GM15510 (cell line): Measurements from ENCODE around the gene APOBR.

Source experiments
- POLR2A ChIP-seq: IDR thresholded peaks from 3 replicates; pipeline ENCODE4 v1.6.1; 2011; ENCODE audit warnings: borderline replicate concordance; ENCODE audit not compliant: insufficient read length; ENCODE audit errors: extremely low read depth

The APOBR gene, protein sequence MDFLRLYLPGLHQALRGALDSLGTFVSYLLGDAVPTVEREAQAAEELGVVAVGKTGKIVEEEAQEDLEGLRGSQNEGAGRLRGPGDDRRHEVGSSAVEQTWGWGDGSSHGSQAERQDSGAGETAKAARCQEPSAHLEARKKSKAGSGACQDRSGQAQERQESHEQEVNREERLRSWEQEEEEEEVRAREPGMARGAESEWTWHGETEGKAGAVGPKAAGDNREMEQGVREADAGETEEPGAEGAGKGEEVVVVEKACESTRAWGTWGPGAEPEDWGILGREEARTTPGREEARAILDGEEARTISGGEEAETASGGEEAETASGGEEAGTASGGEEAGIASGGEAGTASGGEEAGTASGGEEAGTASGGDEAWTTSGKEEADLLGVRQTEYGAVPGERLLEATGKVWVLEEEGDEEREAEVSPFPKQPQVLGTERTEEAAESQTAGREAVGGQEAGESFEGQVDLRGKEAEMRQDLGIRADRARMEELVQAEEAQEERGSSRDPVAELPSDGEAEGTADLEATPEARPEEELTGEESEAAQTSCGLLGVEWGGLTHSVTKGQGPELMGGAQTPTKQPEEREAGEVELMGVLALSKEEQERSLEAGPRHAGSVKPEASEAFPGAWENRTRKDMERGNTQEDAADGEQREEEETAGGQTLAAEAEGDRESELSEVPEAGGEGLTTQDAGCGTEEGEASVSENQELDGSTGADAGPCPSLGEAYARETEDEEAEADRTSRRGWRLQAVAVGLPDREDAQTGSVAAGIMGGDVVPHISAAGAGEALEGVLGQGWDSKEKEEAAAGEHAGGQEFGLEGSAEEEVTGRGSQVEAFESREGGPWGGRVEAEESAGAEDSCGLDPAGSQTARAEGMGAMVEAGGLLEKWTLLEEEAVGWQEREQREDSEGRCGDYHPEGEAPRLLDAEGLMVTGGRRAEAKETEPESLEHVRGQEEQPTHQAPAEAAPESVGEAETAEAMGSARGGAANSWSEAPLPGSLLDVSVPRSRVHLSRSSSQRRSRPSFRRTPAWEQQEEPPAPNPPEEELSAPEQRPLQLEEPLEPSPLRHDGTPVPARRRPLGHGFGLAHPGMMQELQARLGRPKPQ

DNA sequence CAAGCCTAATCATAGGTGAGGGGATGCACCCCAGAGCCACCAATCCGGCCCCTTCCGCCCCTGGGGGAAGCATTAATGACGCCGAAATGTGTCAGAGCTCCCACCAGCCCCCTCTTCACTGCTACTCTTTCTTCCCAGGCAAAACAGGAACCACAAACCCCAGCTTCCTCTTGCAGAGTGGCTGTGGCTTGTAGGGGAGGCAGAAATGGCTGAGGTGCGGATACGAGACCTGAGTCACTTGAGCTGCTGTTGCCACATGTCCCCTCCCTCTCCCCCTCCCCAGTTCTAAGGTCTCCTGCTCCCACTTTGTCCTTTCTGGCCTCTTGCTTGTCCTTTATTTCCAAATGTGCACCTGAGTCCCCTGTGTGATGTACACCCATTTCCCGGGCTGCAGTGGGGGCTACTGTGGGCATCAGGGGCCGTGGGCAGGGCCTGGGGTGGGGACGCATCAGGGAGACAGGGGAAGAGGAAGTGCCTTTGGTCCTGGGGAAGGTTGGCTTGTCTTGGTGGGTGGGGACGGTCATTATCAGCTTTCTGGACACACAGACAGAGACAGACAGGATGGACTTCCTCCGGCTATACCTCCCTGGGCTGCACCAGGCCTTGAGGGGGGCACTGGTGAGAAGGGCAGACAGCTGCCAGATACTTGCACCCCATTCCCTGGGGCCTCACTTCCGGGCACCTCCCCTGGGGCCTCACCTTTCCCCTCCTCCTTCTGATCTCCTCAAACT, at the start of gene APOBR:
Gene APOBR, plus strand, starts transcription at position 523 of the 731 bp plus-strand sequence. Its CDS starts 39 bp downstream, at position 562.
- peak; percentile 69 for TF ChIP-seq POLR2A

DNA sequence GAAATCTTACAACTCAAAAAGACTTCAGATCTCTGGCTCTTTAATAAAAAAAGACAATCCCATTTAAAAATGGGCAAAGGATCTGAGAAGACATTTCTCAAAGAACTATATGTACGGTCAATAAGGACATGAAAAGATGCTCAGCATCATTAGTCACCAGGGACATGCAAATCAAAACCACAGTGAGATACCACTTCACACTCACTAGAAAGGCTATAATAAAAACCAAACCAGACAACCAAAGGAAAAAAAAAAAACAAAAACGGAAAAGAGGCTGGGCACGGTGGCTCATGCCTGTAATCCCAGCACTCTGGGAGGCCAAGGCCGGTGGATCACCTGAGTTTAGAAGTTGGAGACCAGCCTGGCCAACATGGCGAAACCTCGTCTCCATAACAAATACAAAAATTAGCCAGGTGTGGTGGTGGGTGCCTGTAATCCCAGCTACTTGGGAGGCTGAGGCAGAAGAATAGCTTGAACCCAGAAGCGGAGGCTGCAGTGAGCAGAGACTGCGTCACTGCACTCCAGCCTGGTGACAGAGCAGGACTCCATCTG, 20.7 kb upstream of the APOBR start:
- no peak for TF ChIP-seq POLR2A

DNA sequence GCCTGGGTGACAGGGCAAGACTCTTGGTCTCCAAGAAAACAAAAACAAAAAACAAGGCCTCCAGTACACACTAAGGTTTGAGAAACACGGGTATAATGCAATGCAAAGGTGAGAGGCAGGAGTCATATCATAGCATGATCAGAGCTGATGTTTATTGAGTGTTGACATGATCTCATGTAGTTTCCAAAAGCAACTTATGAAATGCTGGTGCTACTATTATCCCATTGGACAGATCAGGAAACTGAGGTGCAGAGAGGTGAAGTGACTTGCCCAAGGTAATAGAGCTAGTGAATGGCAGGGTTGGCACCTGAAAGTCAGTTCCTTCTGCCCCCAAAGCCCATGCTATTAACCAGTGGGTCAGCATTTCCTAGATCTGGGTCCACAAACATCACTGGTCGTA, 19.2 kb upstream of the APOBR start:
- no peak for TF ChIP-seq POLR2A

DNA sequence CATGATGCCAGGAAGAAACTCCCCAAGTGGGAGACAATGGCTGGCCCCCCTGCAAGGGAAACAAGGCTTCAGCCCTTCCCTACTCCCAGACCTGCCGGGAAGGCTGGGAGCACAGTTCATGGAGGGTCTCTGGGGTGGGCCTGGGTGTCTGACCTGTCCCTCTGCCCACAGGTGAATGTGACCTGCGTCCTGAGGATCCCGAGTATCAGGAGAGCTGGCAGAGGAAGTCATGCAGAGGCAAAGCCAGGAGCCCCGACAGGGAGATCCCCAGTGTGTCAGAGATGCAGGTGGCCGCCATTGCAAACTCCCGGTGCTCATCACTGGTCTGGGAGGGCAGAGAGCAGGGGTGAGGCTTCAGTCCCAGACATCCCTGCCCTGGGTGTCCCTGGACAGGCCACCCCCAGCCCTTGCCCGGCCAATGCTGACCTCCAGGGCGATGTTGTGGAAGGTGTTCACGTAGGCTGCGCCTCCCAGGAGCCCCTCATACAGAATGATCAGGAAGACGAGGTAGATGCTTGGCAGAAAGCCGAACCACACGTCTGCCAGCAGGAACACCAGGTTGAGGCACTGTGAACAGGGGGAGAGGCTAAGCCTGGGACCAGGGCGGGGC, 17.0 kb upstream of the APOBR start:
- TF ChIP-seq POLR2A: no peak

DNA sequence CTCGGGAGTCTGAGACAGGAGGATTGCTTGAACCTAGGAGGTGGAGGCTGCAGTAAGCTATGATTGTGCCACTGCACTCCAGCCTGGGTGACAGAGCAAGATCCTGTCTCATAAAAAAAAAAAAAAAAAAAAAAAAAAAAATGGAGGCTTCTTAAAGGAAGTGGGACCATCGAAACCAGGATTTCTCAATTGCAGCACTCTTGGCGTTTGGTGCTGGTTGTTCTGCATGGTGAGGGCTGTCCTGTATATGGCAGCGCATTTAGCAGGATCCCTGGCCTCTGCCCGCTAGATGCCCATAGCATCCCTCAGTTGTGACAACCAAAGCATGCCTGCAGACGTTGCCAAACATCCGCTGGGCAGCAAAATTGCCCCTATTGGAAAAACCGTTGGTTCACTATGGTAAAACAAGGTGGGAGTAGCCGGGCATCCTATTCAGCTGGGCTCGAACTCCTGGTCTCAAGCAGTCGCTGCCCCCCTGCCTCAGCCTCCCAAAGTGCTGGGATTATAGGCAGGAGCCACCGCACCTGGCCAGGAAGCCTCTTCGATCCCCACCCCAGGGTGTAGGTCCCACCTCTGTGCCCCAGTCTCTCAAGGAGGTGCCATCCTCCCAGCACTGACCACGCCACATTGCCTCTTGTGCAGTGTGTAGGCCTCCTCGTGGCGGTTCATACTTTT, 15.8 kb upstream of the APOBR start:
- TF ChIP-seq POLR2A: no peak

DNA sequence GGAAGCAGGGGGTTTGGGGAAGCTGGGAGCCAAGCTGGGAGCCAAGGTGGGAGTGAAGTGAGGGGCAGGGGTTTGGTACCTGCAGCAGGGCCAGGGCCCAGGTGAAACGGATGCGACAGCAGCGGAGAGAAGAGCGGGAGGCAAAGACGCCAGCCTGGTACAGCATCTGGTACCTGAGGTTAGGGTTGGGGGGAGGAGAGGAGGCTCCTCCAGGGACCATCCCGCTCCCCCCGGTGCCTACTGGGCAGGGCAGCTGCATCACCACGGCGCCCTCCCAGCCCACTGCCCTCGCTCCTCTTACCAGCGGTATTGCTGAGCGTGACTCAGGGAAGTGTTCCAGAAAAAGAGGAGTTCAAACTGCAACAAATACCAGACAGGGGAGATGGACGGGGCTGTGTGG, 12.4 kb upstream of the APOBR start:
- TF ChIP-seq POLR2A: no peak

DNA sequence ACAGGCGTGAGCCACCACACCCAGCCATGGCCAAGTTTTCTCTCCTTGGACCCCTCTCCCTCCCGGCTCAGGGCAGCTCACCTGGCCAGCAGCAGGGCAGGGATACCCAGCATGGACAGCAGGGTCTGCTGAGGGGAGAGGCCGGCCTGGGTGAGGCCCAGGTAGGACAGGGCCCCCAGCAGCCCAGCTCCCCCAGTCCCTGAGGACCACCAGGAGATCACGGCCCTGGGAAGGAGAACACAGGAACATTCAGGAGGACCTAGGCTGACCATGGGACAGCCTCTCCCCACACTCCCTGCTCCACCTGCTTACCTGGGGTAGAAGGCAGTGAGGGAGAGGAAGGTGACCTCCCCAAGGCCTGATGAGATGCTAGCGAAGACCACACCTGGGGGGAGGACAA, 8.2 kb upstream of the APOBR start:
- TF ChIP-seq POLR2A: no peak

DNA sequence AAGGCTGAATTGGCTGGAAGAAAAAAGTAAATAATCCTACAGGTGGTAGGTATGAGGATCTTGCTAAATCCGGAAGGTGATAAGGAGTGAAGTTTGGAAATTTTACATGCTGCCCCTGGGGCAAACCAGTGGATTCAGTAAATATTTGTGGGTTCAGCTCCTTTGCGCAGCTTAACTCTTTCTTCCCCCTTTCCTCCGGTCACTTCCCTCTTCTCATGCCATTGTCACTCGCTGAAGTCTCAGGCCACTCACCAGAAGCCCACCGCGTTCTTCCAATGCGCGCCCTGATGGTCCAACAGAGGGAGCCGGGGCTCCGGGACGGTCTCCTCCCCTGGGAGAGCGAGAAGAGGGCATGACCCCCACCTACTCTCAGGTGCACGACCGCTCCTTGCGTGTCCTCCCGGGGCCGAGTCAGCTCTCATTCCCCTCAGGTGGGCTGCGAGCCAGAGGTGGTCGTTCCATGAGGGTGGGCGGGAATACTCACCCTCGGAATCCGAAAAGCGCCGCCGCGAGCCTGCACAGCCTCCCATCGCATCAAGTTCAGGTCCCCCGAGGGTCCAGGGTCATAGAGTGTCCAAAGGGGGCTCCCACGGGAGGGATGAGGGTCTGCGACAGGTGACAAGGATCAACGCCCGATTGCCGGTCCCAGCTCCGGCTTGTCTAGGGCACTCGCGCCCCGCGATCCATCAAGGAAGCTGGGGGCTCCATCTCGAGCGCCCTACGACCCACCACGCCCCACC, 3.0 kb upstream of the APOBR start:
- no peak for TF ChIP-seq POLR2A

DNA sequence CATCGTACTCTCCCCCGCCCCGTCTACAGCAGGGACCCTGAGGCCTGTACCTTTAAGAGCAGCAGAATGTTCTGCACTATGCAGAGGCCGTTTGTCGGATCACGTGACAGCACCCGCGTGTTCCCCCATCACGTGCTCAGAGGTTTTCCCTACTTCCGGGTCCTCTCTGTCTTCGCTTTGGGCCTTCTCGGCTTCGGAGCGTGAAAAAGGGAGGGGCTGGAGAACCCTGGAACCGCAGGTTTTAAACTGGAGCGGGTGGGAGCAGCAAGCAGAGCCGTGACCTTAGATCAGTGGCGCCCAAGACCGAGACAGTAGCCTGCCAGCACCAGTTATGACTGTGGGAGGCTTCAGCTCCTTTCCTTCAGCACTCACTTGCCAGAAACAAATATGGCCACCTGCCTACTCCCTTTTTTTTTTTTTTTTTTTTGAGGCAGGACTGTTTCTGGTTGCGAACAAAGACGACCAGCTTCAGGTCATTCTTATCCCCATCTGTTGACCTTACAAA, 2.4 kb upstream of the APOBR start, which contains the start of gene CLN3:
Gene CLN3, minus strand, starts transcription at position 105 of the 505 bp plus-strand sequence. CDS start 315 bp downstream, outside the sequence.
- peak; percentile 26 for TF ChIP-seq POLR2A

DNA sequence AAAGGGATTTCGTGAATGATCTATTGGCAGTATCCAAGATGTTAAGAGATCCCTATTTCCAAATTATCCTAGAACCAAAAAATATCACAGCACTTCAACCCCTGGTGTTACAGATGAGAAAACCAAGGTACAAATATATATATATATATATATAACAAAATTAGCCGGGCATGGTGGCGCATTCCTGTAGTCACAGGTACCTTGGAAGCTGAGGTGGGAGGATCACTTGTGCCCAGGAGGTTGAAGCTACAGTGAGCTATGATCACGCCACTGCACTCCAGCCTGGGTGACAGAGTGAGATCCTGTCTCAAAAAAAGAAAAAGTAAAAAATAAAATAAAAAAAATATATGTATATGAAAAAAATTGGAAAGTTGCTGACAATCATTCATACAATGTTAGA, 1.9 kb upstream of the APOBR start:
- no peak for TF ChIP-seq POLR2A

DNA sequence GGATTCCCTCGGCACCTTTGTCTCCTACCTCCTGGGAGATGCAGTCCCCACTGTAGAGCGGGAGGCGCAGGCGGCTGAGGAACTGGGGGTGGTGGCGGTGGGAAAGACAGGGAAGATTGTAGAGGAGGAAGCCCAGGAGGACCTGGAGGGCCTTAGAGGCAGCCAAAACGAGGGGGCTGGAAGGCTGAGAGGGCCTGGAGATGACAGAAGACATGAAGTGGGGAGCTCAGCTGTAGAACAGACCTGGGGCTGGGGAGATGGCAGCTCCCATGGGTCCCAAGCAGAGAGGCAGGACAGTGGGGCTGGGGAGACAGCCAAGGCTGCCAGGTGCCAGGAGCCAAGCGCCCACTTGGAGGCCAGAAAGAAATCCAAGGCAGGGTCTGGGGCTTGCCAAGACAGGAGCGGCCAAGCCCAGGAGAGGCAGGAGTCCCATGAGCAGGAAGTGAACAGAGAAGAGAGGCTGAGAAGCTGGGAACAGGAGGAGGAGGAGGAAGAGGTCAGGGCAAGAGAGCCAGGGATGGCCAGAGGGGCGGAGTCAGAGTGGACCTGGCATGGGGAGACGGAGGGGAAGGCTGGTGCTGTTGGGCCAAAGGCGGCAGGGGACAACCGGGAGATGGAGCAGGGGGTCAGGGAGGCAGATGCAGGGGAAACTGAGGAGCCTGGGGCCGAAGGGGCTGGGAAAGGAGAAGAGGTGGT, 803 bp downstream of the APOBR start:
- TF ChIP-seq POLR2A: no peak
